H1 (cell line): ENCODE data around the gene OR6C6. TPM values are rescaled to one million over a fixed set of nuclear protein-coding genes. Genes with fewer than 3 reads are reported as not detected.

ENCODE experiments used
- CHD7 ChIP-seq: fragments of 300-600 bp; sonication (generic); IDR thresholded peaks from 2 replicates; pipeline ENCODE4 v1.7.1; 2012; ENCODE audit warnings: low read length, moderate library complexity, mild to moderate bottlenecking, inconsistent platforms; ENCODE audit not compliant: insufficient replicate concordance
- PHF8 ChIP-seq: fragments of 200-600 bp; sonication (generic); conservative IDR thresholded peaks from 2 replicates; pipeline ENCODE4 v1.7.1; 2012; ENCODE audit warnings: low read depth, mild to moderate bottlenecking, inconsistent platforms, low read length, moderate library complexity
- polyA plus RNA-seq, 7 experiments: library from polyadenylated mRNA; depleted of rRNA in 3 of 7; stranded (reverse) in 5 of 7; unstranded in 2 of 7; fragments of >200 nt in 5 of 7; fragments of 200-250 nt in 2 of 7; gene quantifications; 1 replicate in 5 of 7; 2 replicates in 1 of 7; 4 replicates in 1 of 7; pipeline versions ENCODE4 v1.2.1 to v1.2.3, GENCODE V29; 2011 to 2013; ENCODE audit warnings: missing spikeins in 2 of 7, mixed read lengths in 2 of 7
- total RNA-seq: library from RNA; stranded (reverse); fragmentation: NEBNext Ultra II Directional; extraction: Animal tissue kit (Norgen Biotek cat#: 25700); gene quantifications from 2 replicates; pipeline ENCODE4 v1.2.1, GENCODE V29; 2021

OR6C6 gene
- total and polyA plus RNA-seq, 2 of the 8 experiments (the other 6 are each of a cell fraction or from before 2014, with no cell fraction given) = not detected

GRCh38 chr12:55296469-55296868, at the start of gene OR6C6 (continued):
- TF ChIP-seq PHF8 (no peak), CHD7 (no peak)
